MCF 10A (cell line): ENCODE data around the gene VPS45. TPM values are rescaled to one million over a fixed set of nuclear protein-coding genes. Genes with fewer than 3 reads are reported as not detected.

Experiments used
- BruUV-seq: library from RNA; stranded (reverse); fragments of 400-500 nt; replicated peaks from 2 replicates; lab custom pipeline; 2021; lab: Mats Ljungman, UMichigan
- CTCF ChIA-PET: fragments of 300-600 bp; sonication (Branson Sonifier 250); formaldehyde crosslinking; extraction: SDS; loops from one replicate; lab custom pipeline; 2021; ENCODE audit warnings: antibody characterized with exemption, inconsistent platforms; lab: Yijun Ruan, JAX
- POLR2A ChIA-PET: fragments of 300-600, 350-650 bp; sonication (Branson Sonifier 250); formaldehyde crosslinking; extraction: SDS; loops from one replicate; lab custom pipeline; 2020; ENCODE audit warnings: antibody characterized with exemption, inconsistent platforms; lab: Yijun Ruan, JAX
- DNase-seq: peaks from one replicate; pipeline ENCODE4 v3.0.0-alpha.2; 2018; ENCODE audit not compliant: unreplicated experiment
- H3K27ac Mint-ChIP-seq: one replicate; pipeline ENCODE4 v1.8.0; 2022; ENCODE audit warnings: mild to moderate bottlenecking, low read depth, mixed read lengths; ENCODE audit not compliant: unreplicated experiment
- H3K27me3 Mint-ChIP-seq: one replicate; pipeline ENCODE4 v1.8.0; 2022; ENCODE audit warnings: mixed read lengths; ENCODE audit not compliant: insufficient read depth, unreplicated experiment
- H3K36me3 Mint-ChIP-seq: one replicate; pipeline ENCODE4 v1.8.0; 2022; ENCODE audit warnings: mild to moderate bottlenecking, moderate library complexity, mixed read lengths; ENCODE audit not compliant: insufficient read depth, unreplicated experiment
- H3K4me1 Mint-ChIP-seq: one replicate; pipeline ENCODE4 v1.8.0; 2022; ENCODE audit warnings: mixed read lengths; ENCODE audit not compliant: insufficient read depth, unreplicated experiment
- H3K4me3 Mint-ChIP-seq: one replicate; pipeline ENCODE4 v1.8.0; 2022; ENCODE audit warnings: mild to moderate bottlenecking, moderate library complexity, mixed read lengths; ENCODE audit not compliant: unreplicated experiment
- H3K9me3 Mint-ChIP-seq: one replicate; pipeline ENCODE4 v1.8.0; 2022; ENCODE audit warnings: mixed read lengths; ENCODE audit not compliant: unreplicated experiment
- CTCF ChIP-seq: fragments of 200-600 bp; IDR thresholded peaks from one replicate; pipeline ENCODE4 v1.8.0; 2022; ENCODE audit warnings: antibody characterized with exemption, mild to moderate bottlenecking; ENCODE audit not compliant: unreplicated experiment
- intact Hi-C: fragments of 100-400 bp; cut with micrococcal nuclease; formaldehyde crosslinking; loops from 2 replicates; pipeline ENCODE4 v1.14.1; 2022
- total RNA-seq: library from RNA; stranded (reverse); gene quantifications from 2 replicates; pipeline ENCODE4 v1.2.3, GENCODE V29; 2022

The VPS45 gene
- total RNA-seq, 1 experiment from 2014 or later: 35.1 TPM

GRCh38 chr1:150082494-150082893, 14.9 kb downstream of the VPS45 start:
- TF ChIP-seq CTCF: no peak
- POLR2A ChIA-PET: no interaction called here
- CTCF ChIA-PET: interaction anchor here (0.7 kb wide), 2 partner anchors 9 to 14 kb away, joined by 3 read pairs; no protein-coding TSS in a partner anchor
- intact Hi-C loops: no loop called here
- DNase-seq: no peak
- H3K4me3 Mint-ChIP-seq: no peak overlapping the region
- no peak overlapping the region for H3K27ac Mint-ChIP-seq
- H3K4me1 Mint-ChIP-seq: no peaks in the 10 kb centered on the region
- peaks cover 69% of the 10 kb centered on the region for H3K36me3 Mint-ChIP-seq
- no TSS peak for BruUV-seq
- no peaks in the 10 kb centered on the region for H3K9me3 Mint-ChIP-seq
- no peaks in the 10 kb centered on the region for H3K27me3 Mint-ChIP-seq

DNA sequence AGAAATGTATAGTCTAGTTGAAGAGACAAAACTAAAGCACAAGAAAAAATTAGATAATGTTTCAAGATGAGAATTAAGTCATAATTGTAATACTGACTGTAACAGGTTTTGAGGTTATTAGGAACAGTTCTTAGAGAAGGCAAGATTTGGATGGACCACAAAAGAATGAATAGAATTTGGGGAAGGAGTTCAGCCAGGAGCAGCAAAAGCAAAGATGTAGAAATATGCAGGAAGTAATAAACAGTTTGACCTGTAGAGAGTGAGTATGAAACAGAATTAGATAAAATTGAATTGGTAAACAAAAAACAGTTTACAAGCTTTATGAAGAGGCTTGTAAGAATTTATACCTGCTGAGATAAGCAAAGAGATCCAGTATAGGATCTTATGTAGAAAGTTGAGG, 16.3 kb downstream of the VPS45 start:
- no peak overlapping the region for H3K27ac Mint-ChIP-seq
- H3K4me3 Mint-ChIP-seq: no peak overlapping the region
- ChIA-PET CTCF (interaction anchor here (0.6 kb wide), 1 partner anchor 44 kb away, joined by 3 read pairs; no protein-coding TSS in a partner anchor), POLR2A (interaction anchor here (0.6 kb wide), 1 partner anchor 488 kb away, joined by 4 read pairs; no protein-coding TSS in a partner anchor)
- peaks cover 69% of the 10 kb centered on the region for H3K36me3 Mint-ChIP-seq
- no peaks in the 10 kb centered on the region for H3K27me3 Mint-ChIP-seq
- TF ChIP-seq CTCF: no peak
- H3K9me3 Mint-ChIP-seq: no peaks in the 10 kb centered on the region
- intact Hi-C loops: no loop called here
- no peaks in the 10 kb centered on the region for H3K4me1 Mint-ChIP-seq
- no peak for DNase-seq
- no TSS peak for BruUV-seq

GRCh38 chr1:150085406-150085805, 17.8 kb downstream of the VPS45 start:
- no TSS peak for BruUV-seq
- intact Hi-C loops: no loop called here
- no peaks in the 10 kb centered on the region for H3K27me3 Mint-ChIP-seq
- TF ChIP-seq CTCF: no peak
- no peak overlapping the region for H3K4me3 Mint-ChIP-seq
- peaks cover 65% of the 10 kb centered on the region for H3K36me3 Mint-ChIP-seq
- ChIA-PET CTCF (no interaction called here), POLR2A (no interaction called here)
- no peak for DNase-seq
- no peaks in the 10 kb centered on the region for H3K9me3 Mint-ChIP-seq
- no peaks in the 10 kb centered on the region for H3K4me1 Mint-ChIP-seq
- no peak overlapping the region for H3K27ac Mint-ChIP-seq

- Mint-ChIP-seq H3K27me3 (no peaks in the 10 kb centered on the region), H3K4me3 (no peak overlapping the region), H3K4me1 (no peaks in the 10 kb centered on the region), H3K27ac (no peak overlapping the region), H3K36me3 (peaks cover 49% of the 10 kb centered on the region), H3K9me3 (no peaks in the 10 kb centered on the region)
- DNase-seq: no peak
- no peak for TF ChIP-seq CTCF
- ChIA-PET POLR2A (interaction anchor here (1.4 kb wide), 1 partner anchor 146 kb away, joined by 3 read pairs; no protein-coding TSS in a partner anchor), CTCF (interaction anchor here (0.7 to 1.8 kb wide), 3 partner anchors 87 to 100 kb away, joined by 3 to 5 read pairs (median 5); no protein-coding TSS in a partner anchor)
- intact Hi-C loops: no loop called here
- no TSS peak for BruUV-seq
Observed at GRCh38 chr1:150087415-150087814, 19.8 kb downstream of the VPS45 start.
